Thoracic aorta (tissue), 2 donors: ENCODE data around the gene ERN1. TPM values are rescaled to one million over a fixed set of nuclear protein-coding genes. Genes with fewer than 3 reads are reported as not detected.
A peak's percentile ranks its signal among the peaks of the same experiment; 100 is the strongest.

ENCODE experiments used
- ATAC-seq: fragments of 150-250 bp; one replicate; pipeline ENCODE4 v1.8.0; 2017; ENCODE audit warnings: low read depth; ENCODE audit not compliant: insufficient number of reproducible peaks, low FRiP score
- DNase-seq: peaks from one replicate; pipeline ENCODE4 v3.0.0-alpha.2; 2020; ENCODE audit warnings: low spot score
- H3K27ac ChIP-seq, 2 donors: fragments of 200-600 bp; sonication (generic); 1 replicate in 1 of 2; 2 replicates in 1 of 2; pipeline ENCODE4 v1.5.1; 2016; ENCODE audit warnings: mild to moderate bottlenecking in 2 of 2, moderate library complexity in 2 of 2
- H3K27me3 ChIP-seq: fragments of 200-600 bp; sonication (generic); replicated peaks from 2 replicates; pipeline ENCODE4 v1.6.0; 2016; ENCODE audit warnings: mild to moderate bottlenecking; ENCODE audit not compliant: insufficient read depth
- H3K36me3 ChIP-seq: fragments of 200-600 bp; sonication (generic); one replicate; pipeline ENCODE4 v1.5.1; 2016
- H3K4me1 ChIP-seq, 2 donors: fragments of 200-600 bp; sonication (generic); 1 replicate in 1 of 2; 2 replicates in 1 of 2; pipeline versions ENCODE4 v1.5.1 to v1.6.0; 2016; ENCODE audit warnings: low read depth in 2 of 2, mild to moderate bottlenecking in 1 of 2; ENCODE audit not compliant: control insufficient read depth in 1 of 2
- H3K4me3 ChIP-seq: fragments of 200-600 bp; sonication (generic); 2 replicates; pipeline ENCODE4 v1.5.1; 2016; ENCODE audit warnings: mild to moderate bottlenecking
- H3K9me3 ChIP-seq: fragments of 200-600 bp; sonication (generic); 2 replicates; pipeline ENCODE4 v1.5.1; 2016
- CTCF ChIP-seq: fragments of 200-600 bp; sonication (generic); IDR thresholded peaks from one replicate; pipeline ENCODE4 v1.5.1; 2019; ENCODE audit warnings: antibody characterized with exemption
- total RNA-seq, 2 donors: library from RNA; depleted of rRNA; stranded (reverse); fragments of >200 nt; gene quantifications; one replicate each; pipeline versions ENCODE4 v1.1.0 to v1.2.3, GENCODE V29; 2016

The ERN1 gene
- total RNA-seq, 2 donors from 2014 or later, result 13.0 to 22.7 TPM

- no peaks in the 10 kb centered on the region for H3K9me3 ChIP-seq
- no peak for TF ChIP-seq CTCF
- no peak overlapping the region for H3K27ac ChIP-seq
- peak overlapping the region; percentile 73 for H3K4me3 ChIP-seq
- H3K27me3 ChIP-seq, result no peaks in the 10 kb centered on the region
- DNase-seq (no peak), ATAC-seq (no peak)
- H3K36me3 ChIP-seq, result no peaks in the 10 kb centered on the region
- H3K4me1 ChIP-seq, result peaks cover 2 to 15% of the 10 kb centered on the region in 2 donors
Observed at GRCh38 chr17:63997341-63998048, 132.4 kb downstream of the ERN1 start.

DNA sequence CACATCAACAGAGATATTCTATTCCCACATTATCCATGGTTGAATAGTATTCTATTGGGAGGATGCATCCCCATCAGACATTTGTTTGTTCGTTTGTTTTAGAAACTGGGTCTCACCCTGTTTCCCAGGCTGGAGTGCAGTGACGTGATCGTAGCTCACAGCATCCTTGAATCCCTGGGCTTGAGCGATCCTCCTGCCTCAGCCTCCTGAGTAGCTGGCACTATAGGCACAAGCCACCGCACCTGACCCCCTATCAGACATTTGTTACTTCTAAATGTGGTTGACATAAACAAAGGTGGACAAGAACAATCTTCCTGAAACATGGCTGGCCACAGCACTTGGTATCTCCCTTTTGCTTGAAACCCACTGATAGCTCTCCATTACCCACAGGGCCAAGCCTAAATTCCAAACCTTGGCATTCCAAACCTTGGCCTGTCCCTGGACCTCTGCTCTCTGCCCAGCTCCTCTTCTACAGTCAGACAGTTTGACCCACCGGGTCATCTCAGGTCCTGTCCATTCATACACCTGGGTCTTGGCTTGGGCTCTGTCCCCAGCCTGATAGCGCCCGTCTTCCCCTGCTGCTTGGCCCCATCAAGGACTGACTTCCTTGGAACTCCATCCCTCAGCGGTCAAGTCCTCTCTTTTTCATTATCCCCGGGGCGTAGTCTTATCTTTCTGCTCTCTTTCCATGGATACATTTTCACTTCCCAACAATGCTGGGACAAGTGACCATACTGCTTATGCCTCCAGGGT lies 133.3 kb downstream of the ERN1 start:
- H3K27ac ChIP-seq, result no peak overlapping the region
- no peaks in the 10 kb centered on the region for H3K36me3 ChIP-seq
- no peak for TF ChIP-seq CTCF
- no peak overlapping the region for H3K4me3 ChIP-seq
- peak; percentile 38 for ATAC-seq
- no peaks in the 10 kb centered on the region for H3K9me3 ChIP-seq
- no peaks in the 10 kb centered on the region for H3K27me3 ChIP-seq
- peaks cover 2 to 15% of the 10 kb centered on the region in 2 donors for H3K4me1 ChIP-seq
- DNase-seq, result no peak

DNA sequence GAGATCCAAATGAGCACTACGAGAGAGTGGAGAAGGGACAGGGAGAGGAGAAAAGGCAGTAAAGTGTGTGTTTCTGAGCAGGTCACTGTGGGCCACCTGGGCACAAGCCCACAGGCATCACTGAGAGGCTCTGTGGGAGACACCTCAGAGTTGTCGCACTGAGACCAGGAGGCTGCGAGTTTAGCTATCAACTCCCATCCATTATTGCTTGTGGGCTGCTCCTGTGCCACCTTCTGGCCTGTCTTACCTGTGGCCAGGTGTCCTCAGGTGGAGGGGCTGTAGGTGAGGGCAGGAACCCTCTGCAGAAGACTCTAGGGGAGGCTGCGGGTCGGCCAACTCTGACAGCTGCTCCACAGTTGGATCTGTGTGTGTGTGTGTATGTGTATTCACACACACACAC lies 134.3 kb downstream of the ERN1 start:
- DNase-seq, result no peak
- H3K9me3 ChIP-seq, result no peaks in the 10 kb centered on the region
- no peaks in the 10 kb centered on the region for H3K27me3 ChIP-seq

GRCh38 chr17:63993368-63993985 lies 136.5 kb downstream of the ERN1 start:
- Histone ChIP-seq H3K9me3 (no peaks in the 10 kb centered on the region), H3K36me3 (no peaks in the 10 kb centered on the region), H3K4me3 (no peak overlapping the region), H3K27ac (no peak overlapping the region), H3K27me3 (no peaks in the 10 kb centered on the region), H3K4me1 (peaks cover 2 to 17% of the 10 kb centered on the region in 2 donors)
- TF ChIP-seq CTCF, result no peak
- no peak for ATAC-seq
- no peak for DNase-seq

More for the DNA sequence above, 134.3 kb downstream of the ERN1 start:
- Histone ChIP-seq H3K4me3 (no peak overlapping the region), H3K27ac (no peak overlapping the region), H3K4me1 (peaks cover 2 to 15% of the 10 kb centered on the region in 2 donors), H3K36me3 (no peaks in the 10 kb centered on the region)
- TF ChIP-seq CTCF, result no peak
- ATAC-seq, result no peak

- Histone ChIP-seq H3K27me3 (no peaks in the 10 kb centered on the region), H3K9me3 (no peaks in the 10 kb centered on the region), H3K4me3 (no peak overlapping the region), H3K36me3 (no peaks in the 10 kb centered on the region), H3K27ac (no peak overlapping the region), H3K4me1 (peaks cover 0 to 15% of the 10 kb centered on the region in 2 donors)
- no peak for DNase-seq
- no peak for ATAC-seq
- no peak for TF ChIP-seq CTCF
Observed at GRCh38 chr17:63991611-63992010, 138.3 kb downstream of the ERN1 start.
